Measurements from ENCODE around the gene KRTAP13-3.

KRTAP13-3 gene, protein sequence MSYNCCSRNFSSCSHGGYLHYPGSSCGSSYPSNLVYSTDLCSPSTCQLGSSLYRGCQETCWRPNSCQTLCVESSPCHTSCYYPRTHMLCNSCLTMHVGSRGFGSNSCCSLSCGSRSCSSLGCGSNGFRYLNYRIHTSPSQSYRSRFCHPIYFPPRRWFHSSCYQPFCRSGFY

DNA sequence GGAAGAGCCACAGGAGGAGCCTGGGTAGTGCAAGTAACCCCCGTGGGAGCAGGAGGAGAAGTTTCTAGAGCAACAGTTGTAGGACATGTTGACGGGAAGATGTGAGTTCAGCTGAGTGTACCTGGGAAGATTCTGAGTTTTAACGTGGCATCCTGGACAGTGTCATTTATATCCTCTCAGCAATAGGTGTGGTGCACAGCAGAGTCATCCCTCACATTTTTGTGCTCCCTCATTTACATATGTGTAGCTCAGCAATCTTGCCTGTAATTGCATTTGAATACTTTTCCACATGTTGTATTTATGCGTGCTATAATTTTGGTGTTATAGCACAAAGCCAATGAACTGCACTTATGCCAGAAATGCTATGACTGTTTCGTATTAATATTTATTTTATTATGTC is at the start of gene KRTAP13-3:
Gene KRTAP13-3 (minus strand): TSS at position 101 of the 400 bp plus-strand sequence. CDS start 14 bp downstream, at position 87.
- DNase-seq: no peak

DNA sequence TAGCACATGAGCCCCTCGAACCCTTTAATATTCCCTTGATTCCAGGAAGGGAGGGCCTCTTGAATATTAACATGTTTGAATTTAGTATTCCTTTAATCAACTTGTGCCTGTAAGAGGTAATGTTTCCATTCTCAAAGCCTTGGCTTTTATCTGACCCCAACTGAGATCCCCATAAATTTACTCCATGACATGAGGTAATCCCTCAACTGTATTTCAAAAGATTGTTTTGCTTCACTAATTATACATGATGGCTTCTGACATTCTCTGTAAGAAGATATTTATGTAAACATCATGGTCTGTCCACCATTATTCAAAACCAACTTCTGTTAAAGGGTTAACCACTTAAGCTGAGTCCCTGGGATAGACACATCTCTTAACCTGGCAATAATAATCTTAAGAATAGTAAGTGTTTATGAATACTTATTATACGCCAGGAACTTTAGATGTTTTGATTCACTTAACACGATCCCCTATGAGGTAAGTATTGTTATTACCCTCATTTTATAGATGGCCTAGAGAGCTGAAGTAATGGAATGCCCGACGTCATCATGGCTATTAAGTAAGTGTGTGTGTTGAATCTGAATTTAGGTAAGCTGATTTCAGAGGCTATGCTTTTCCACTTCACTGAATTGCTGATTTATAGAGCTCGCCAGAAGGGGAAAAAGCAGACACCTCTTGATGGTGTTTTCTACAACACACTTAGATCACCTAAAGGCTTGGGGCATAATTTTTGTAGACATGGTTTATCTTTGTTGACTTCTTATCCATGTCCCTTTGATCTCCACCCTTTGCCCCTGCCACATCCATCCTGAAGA is 43.4 kb upstream of the KRTAP13-3 start:
- DNase-seq: no peak

DNA sequence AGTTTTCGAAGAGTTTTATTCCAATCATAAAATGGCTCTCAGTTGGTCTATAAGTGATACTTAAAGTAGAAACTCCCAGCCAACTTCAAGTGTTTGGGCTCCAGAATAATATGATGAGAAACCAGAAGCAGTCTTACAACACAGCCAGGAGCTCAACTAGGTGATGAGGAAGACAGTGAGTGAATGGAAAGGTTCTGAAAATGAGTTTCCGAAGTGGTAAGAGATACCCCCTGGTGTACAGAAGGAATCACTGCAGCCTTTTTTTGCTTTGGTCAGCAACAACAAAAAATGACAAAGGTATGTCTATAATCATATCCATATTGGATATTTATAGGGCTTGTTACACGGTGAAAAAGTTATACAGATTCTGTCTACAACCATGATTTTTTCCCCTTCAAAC is 38.0 kb upstream of the KRTAP13-3 start:
- no peak for DNase-seq

DNA sequence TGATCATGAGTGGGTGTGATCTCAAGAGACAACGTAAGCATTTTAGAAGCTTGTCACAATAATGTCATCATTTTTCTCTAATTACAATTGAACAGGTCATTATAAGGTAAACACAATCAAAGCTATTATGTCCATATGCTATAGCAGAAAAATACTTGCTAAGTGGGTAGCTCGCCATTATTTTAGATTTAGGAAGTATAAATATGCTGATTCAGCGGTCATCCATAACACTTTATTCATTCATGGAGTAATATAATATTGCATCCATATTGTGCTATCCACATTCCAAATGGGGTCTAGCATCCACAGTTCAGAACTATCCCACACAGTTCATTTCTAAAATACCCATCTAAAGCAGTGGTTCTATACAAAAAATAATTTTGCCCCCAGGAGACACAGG is 22.8 kb upstream of the KRTAP13-3 start:
- DNase-seq: no peak

DNA sequence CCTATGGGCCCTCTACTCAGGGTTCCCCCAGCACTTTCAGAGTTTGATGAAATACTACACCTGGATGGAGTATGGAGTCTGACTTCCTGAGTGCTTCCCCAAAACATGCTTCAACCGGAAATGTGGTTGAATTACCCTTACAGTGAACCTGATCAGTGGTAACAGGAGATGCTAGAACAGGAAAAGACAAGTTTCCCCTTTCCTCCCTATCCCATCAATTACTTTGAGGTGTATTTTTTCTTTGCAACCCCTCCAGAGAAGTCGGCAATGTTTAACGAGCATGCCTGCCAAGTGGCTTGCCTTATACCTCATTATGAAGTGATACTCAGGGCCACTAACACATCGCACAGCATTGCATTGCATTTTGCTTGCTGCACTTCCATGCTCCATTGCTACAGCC is 21.3 kb upstream of the KRTAP13-3 start:
- no peak for DNase-seq

DNA sequence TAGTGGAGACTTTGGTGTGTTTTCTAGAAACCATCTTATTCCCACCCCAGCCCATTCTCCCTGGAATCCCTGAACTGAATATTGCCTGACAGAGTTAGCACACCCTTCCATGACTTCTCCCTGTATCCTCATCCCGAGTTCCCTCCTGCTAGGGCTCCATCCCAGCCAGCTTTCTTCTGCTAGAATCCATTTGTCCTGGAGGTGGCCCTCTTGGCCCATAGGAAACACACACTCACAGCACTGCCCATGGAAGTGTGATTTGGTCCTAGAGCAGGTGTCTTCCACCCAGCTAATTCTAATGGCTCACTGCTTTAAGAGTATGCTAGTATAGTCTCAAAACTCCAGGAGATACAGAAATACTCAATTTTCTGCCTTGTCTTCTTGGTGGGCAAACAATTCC is 18.5 kb upstream of the KRTAP13-3 start:
- DNase-seq: no peak

DNA sequence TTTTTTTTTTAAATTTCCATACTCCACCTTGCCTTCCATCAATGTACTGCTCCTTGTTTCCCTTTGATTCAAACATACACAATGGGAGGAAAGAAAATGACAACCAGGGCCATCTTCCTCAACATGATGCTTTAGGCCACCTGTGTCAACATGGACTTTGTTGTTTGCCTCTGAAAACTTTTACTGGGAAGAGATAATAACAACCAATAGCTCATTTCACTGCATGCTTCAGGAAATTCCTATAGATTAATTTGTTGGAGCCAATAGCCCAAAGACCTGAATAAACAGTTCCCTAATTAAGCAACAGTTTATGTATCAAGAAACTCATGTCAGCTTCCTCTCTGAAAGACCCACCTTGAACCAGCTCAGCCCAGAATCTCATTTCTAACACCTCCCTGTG is 17.5 kb upstream of the KRTAP13-3 start:
- no peak for DNase-seq

DNA sequence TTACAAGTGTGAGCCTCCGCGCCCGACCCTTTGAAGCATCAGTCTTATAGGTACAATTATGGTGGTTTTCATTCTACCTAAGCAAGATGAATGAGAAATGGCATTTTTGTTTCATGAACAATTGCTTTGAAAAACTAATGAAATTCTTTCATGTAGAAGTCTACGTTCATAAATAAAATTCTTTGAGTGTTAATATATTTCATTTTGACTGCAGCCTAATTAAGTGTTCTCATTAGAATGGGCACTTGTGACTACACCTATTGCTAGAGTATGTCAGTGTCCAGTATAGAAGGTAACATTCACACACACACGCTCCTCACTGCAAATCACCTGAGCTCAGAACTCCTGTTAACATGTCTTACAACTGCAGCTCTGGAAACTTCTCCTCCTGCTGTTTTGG is 14.2 kb upstream of the KRTAP13-3 start, which contains the start of gene KRTAP15-1:
Gene KRTAP15-1 (plus strand): TSS at position 301 of the 400 bp plus-strand sequence. CDS start 53 bp downstream, at position 354.
- no peak for DNase-seq

DNA sequence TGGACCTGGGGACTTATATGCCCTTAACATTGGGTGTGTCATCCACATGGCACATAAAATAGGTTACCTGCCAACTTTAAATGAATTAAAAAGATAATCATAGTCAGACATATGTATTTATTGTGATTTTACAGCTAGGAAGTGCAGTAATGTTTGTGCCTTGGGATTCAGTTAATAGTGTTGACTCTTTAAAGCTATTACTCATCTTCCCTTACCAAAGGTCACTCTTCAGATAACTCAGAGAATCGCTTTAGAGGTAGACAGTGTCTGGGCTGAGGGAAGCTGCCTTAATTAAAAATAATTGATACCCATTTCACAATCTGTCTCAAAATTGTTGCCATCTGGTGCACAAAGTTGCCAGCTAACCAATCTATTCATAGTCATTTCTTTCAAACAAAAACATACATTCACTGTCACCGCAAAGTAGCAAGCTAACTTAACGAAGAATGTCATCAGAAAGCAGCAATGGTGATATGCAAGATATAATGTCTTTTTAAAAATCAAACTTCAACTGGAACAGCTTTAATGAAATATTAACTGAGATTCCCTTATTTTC is 11.4 kb upstream of the KRTAP13-3 start:
- DNase-seq: no peak

DNA sequence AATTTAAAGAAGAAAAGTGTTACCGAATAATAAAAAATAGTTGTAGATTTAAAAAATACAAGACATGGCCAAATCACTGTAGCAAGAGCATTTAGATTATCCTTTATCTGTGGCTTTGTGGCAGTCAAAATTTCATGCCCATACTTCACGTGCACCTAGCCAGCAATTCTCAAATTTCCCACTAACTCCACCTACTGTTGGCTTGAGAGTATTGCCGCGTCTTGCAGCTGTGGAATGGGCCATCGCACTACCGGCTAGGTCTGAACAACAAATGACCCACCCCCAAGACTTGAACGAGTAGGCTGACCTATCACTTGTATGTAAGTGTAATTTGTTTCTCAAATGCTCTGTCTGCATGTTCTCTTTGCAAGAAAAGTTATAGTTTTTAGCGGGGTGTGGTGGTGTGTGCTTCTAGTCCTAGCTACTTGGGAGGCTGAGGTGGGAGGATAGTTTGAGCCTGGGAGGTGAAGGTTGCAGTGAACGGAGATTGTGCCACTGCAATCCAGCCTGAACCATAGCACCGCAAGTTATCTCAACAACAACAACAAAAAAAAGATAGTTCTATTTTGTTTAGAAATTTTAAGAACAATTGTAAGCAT is 8.4 kb upstream of the KRTAP13-3 start:
- peak; percentile 1 for DNase-seq

DNA sequence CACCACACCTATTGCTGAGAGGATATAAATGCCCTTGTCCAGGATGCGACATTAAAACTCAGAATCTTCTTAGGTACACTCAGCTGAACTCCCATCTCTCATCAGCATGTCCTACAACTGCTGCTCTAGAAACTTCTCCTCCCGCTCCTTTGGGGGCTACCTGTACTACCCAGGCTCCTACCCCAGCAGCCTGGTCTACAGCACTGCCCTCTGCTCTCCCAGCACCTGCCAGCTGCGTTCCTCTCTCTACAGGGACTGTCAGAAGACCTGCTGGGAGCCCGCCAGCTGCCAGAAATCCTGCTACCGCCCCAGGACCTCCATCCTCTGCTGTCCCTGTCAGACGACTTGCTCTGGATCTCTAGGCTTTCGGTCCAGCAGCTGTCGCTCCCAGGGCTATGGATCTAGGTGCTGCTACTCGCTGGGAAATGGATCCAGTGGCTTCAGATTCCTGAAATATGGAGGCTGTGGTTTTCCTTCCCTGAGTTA is 4.5 kb upstream of the KRTAP13-3 start, which contains the start of gene KRTAP13-4:
Gene KRTAP13-4 (plus strand): TSS at position 51 of the 486 bp plus-strand sequence. CDS start 56 bp downstream, at position 107.
- no peak for DNase-seq

DNA sequence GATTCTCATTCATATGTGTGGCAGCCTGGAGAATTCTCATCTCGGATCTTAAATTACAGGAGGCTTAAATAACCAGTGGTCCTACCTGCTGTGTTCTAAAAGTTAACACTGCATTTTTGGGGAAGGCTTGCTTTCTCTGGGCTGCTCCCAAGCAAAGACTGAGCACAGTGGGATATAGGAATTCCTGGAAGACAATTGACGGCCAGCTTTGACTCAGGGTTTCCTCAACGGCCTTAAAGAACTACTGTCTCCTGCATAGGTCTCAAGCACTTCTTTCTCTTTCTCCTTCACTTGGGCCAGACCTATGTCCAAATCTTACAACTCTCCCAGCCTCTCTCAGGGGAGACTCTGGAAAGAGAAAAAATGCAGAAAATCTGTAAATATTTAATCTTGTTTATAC is 1.0 kb upstream of the KRTAP13-3 start:
- no peak for DNase-seq

DNA sequence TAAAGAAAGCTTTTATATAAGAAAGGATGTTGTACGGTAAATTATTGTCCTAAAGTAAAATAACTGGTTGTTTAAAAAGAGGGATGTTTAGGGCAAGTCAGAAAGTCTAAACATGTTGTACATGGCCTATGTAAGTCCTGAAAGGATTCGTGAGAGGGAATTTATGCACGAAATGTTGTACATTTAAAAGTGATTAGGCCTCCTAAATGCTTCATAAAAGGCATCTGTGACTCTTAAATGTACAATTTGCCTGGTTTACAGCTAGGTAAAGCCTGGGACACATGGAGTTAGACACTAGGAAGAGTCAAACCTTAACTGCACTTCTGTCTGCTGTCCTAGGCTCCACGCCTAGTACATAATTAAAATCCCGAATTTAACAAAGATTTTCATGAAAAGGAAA is 9.7 kb downstream of the KRTAP13-3 start:
- DNase-seq: no peak

DNA sequence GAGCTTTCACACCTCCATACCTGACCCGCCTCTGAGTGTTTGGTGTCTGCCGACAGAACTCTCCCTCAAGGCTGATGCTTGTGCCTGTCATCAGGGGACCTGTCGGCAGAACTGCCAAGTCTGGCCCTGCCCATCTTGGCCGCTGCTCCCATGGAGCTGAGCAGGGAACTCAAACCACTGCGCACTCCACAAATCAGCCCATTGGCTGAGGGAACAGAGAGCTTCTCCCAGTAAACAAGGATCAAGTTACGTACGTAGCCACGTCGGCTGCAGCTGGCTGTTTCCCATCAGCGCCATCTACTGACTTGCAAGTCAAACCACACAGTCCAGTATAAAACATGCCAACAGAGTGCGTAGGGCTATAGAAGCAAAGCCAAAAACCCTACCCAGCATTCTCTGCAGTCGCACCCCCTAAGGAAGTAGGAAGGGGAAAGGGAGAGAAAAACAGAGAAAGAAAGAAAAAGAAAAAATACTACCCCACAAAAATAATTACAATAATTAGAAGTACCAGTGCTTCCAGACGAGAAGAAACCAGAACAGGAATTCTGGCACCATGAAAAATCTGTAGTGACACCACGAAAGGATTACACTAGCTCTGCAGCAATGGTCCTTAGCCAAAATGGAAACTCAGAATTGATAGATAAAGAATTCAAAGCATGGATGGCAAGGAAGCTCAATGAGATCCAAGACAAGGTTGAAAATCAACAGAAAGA is 16.8 kb downstream of the KRTAP13-3 start:
- DNase-seq: no peak

DNA sequence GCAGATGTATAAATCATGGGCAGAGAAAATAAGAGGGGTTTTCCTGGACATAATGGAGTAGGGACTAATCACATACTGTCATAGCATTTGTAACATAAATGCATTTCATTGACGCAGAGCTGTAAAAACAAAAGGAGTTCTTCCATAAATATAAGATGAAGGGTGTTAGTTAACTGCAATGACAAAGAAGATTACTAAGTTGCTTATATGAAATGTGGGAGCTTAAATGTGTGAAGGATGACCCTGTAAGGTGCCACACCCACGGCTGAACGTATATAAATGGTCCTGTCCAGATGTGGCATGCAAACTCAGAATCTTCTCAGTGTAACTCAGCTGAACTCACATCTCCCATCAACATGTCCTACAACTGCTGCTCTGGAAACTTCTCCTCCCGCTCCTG is 30.0 kb downstream of the KRTAP13-3 start, which contains the start of gene KRTAP13-1:
Gene KRTAP13-1 (plus strand): TSS at position 301 of the 400 bp plus-strand sequence. CDS start 56 bp downstream, at position 357.
- DNase-seq: no peak

DNA sequence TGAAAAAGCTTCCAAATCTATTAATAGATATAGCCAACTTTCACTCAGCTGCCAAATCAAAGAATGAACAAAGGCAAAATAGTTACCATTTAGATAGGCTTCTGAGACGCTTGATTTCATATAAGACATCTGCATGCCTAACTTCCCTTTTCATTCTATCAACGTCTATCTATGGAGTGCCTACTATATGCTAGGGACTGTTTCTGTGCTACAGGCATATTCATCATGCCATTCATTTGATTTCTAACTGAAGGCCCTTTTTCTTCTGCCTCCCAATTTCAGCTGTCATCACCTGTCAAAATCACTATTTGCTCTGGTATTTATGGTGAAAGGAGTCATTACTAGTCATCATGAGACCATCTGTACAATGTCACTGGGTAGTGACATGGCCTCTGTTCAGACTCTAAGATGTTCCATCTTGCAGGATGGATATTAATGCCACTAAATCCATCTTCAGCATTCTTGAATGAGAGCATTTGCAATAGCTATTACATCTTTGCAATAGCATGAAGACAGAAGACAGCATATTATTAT is 34.2 kb downstream of the KRTAP13-3 start:
- no peak for DNase-seq

DNA sequence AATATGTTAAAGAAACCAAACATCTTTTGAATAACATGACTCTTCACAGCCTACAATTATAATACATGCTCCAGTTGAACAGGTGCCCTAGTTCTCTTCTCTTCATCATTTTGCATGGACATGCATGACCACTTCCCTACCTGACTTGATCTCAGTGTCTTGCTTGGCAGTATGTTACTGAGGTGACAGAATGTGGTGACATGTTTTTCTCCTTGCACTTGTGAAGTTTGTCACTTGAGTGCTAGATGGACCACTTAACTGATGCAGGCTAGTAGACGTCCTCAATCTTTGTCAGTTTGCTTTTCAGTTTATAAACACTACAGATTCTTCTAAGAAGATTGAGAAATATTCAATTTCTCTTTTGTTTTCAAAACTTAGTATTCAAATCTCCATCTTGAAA is 43.5 kb downstream of the KRTAP13-3 start:
- no peak for DNase-seq
